GM12892 (cell line): ENCODE results near the gene HABP4. TPM values are rescaled to one million over a fixed set of nuclear protein-coding genes. Genes with fewer than 3 reads are reported as not detected.

Experiments
- DNase-seq: peaks from one replicate; pipeline ENCODE4 v3.0.0; 2011; ENCODE audit not compliant: insufficient read length
- FAIRE-seq: peaks from 2 replicates; lab custom pipeline; 2011; peaks lifted over from hg19 to GRCh38; lab: Jason Lieb, UNC
- POLR2A ChIP-seq: IDR thresholded peaks from 2 replicates; pipeline ENCODE4 v1.6.1; 2011; ENCODE audit warnings: low read depth, low read length, control low read depth
- POLR2AphosphoS5 ChIP-seq: IDR thresholded peaks from 2 replicates; pipeline ENCODE4 v1.6.1; 2011; ENCODE audit warnings: low read depth, low read length, control low read depth
- TAF1 ChIP-seq: IDR thresholded peaks from 2 replicates; pipeline ENCODE4 v1.6.1; 2011; ENCODE audit warnings: low read depth, mild to moderate bottlenecking, control low read depth, low read length, borderline replicate concordance
- polyA plus RNA-seq: library from polyadenylated mRNA; unstranded; fragments of >200 nt; gene quantifications from one replicate; pipeline ENCODE4 v1.2.1, GENCODE V29; 2012; ENCODE audit warnings: missing spikeins, inconsistent platforms; ENCODE audit not compliant: missing spikeins

HABP4 gene, protein sequence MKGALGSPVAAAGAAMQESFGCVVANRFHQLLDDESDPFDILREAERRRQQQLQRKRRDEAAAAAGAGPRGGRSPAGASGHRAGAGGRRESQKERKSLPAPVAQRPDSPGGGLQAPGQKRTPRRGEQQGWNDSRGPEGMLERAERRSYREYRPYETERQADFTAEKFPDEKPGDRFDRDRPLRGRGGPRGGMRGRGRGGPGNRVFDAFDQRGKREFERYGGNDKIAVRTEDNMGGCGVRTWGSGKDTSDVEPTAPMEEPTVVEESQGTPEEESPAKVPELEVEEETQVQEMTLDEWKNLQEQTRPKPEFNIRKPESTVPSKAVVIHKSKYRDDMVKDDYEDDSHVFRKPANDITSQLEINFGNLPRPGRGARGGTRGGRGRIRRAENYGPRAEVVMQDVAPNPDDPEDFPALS
- polyA plus RNA-seq = 3.2 TPM

DNA sequence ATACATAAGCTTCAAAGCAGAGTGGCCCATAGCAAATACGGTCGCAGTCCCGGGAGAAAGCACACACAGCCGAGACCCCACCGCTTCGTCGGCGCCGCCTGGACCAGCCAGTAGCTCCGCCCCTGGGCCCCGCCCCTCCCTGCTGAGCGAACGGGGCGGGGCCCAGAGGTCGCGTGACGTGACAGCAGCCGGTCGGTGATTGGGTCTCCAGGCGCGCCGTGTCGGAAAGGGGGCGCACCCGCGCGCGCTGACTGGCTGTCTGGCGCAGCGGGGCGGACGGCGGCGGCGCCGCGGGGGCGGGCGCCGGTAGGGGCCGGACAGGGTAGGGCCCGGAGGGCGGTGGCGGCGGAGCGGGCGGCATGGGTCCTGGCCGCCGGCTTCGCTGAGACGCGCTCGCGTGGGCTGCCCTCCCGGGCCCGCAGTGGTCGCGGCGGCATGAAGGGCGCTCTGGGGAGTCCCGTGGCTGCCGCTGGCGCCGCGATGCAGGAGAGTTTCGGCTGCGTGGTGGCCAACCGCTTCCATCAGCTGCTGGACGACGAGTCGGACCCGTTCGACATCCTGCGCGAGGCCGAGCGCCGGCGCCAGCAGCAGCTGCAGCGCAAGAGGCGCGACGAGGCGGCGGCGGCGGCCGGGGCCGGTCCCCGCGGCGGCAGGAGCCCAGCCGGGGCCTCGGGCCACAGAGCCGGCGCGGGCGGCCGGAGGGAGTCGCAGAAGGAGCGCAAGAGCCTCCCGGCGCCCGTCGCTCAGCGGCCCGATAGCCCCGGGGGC, at the start of gene HABP4:
Gene HABP4 (plus strand): TSS at position 325 of the 768 bp plus-strand sequence. CDS start 111 bp downstream, at position 436.
- peak; percentile 99 for FAIRE-seq
- peak; percentile 92 for DNase-seq
- no peak for TF ChIP-seq POLR2AphosphoS5
- peak; percentile 50; the same call in 1 of the 2 replicates for TF ChIP-seq POLR2A
- no peak for TF ChIP-seq TAF1

- no peak for FAIRE-seq
Measured at GRCh38 chr9:96408409-96409280, 41.3 kb upstream of the HABP4 start.

DNA sequence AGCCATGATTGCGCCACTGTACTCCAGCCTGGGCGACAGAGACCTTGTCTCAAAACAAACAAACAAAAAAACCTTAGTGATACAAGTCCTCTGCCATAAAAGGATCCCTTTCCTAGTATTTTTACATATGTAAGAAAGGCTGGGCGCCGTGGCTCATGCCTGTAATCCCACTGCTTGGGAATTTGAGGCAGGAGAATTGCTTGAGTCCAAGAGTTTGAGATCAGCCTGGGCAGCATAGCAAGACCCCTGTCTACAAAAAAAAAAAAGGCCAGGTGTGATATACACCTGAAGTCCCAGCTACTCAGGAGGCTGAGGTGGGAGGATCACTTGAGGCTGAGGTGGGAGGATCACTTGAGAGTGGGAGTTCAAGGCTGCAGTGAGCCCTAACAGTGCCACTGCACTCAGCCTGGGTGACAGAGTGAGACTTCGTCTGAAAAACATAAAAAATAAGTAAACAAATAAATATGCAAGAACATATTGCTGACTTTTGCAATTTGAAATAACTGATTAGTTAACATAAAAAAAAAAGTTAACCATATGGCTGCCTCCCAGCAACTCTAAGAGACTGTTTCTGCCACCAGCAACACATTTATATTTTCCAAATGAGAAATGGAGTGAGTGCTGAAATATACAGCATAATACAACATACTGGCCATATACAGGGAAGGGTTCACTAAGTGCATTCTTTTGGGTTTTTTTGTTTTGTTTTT, 38.7 kb upstream of the HABP4 start:
- DNase-seq (no peak), FAIRE-seq (no peak)
- no peak for TF ChIP-seq POLR2AphosphoS5
- no peak for TF ChIP-seq TAF1
- no peak for TF ChIP-seq POLR2A

More at GRCh38 chr9:96408409-96409280, 41.3 kb upstream of the HABP4 start:
- TF ChIP-seq TAF1 (no peak), POLR2A (0 out of 2 replicates have a peak, but pooled peaks have one; percentile 10)
- DNase-seq = no peak

- no peak for FAIRE-seq
- DNase-seq = no peak
- TF ChIP-seq TAF1 = no peak
- TF ChIP-seq POLR2AphosphoS5 = no peak
- no peak for TF ChIP-seq POLR2A
Measured at GRCh38 chr9:96412174-96412913, 37.6 kb upstream of the HABP4 start.

GRCh38 chr9:96413302-96414221, 36.4 kb upstream of the HABP4 start:
- DNase-seq = no peak
- FAIRE-seq = peak; percentile 48

DNA sequence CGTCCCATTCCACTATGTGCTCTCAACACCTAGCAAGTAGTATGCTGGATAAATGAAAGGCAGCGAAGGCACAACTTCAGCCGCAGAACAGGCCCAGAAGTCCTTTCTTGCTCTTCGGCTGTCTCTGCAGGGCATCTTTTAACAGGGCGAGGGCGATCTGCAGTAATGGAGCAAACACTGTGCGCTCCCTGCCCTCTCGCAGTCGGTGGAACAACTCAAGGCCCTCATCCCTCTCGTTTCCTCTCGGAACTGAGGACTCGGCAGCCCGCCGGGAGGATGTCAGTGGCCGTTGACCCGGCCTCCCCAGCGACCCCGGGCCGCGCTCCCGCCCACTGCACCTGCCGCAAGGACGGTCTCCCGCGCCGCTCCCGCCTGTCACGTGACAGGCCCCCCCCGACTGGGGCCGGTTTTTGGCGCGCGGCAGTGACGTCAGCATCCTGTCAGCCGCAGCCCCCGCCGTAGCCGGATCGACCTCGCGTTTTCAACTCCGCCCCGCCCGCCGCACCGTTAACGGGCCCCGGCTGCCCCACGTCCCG, 32.9 kb upstream of the HABP4 start:
- FAIRE-seq (peak; percentile 84), DNase-seq (peak; percentile 84)
- TF ChIP-seq TAF1 (0 out of 2 replicates have a peak, but pooled peaks have one; percentile 44), POLR2A (peak; percentile 65), POLR2AphosphoS5 (peak; percentile 52; the same call in 1 of the 2 replicates)

More at GRCh38 chr9:96413302-96414221, 36.4 kb upstream of the HABP4 start:
- TF ChIP-seq TAF1 (no peak), POLR2A (no peak), POLR2AphosphoS5 (no peak)

DNA sequence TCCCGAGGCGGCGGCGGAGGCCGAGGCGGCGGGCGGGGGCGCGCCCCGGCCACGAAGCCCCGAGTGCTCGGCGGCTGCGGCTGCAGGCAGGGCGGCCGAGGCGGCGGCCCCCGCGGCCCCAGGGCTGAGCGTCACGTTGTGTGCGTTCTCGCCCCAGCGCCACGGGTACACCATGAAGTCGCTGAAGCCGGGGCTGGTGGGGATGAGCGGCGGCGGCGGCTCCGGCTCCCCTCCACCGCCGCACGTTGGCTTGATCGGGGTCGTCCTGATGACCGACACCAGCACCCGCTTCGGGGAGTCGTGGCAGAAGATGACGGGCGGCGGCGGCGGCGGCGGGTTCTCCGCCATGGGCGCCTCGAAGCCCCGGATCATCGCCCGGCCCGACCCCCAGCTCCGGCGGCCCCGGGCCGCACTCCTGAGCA, 32.3 kb upstream of the HABP4 start:
- DNase-seq (no peak), FAIRE-seq (no peak)
- TF ChIP-seq TAF1 = no peak
- TF ChIP-seq POLR2AphosphoS5 = no peak
- no peak for TF ChIP-seq POLR2A

GRCh38 chr9:96418083-96418919, 31.7 kb upstream of the HABP4 start, which contains the start of gene ZNF367:
TSS of gene ZNF367 (minus strand) at chr9:96418370. CDS start at chr9:96418032, 338 bp downstream.
- TF ChIP-seq TAF1 (peak; percentile 67; the same call in 1 of the 2 replicates), POLR2A (peak; percentile 69), POLR2AphosphoS5 (peak; percentile 56)
- FAIRE-seq = peak; percentile 90
- peak; percentile 77 for DNase-seq
